HepG2 (cell line): ENCODE data around the gene ADIPOR2. TPM values are rescaled to one million over a fixed set of nuclear protein-coding genes. Genes with fewer than 3 reads are reported as not detected.
A peak's percentile ranks its signal among the peaks of the same experiment; 100 is the strongest.

Experiments used
- ERF ChIP-seq: IDR thresholded peaks from 2 replicates; pipeline ENCODE4 v1.6.1; 2018; ENCODE audit warnings: missing biosample characterization, missing genetic modification reagents
- FOXM1 ChIP-seq: sonication (generic); formaldehyde crosslinking; IDR thresholded peaks from 2 replicates; pipeline ENCODE4 v1.5.0; 2020; ENCODE audit warnings: missing genetic modification reagents
- HDAC1 ChIP-seq: sonication (generic); formaldehyde crosslinking; IDR thresholded peaks from 2 replicates; pipeline ENCODE4 v1.5.1; 2020; ENCODE audit warnings: mild to moderate bottlenecking, missing genetic modification reagents
- HOXA3 ChIP-seq: sonication (generic); formaldehyde crosslinking; IDR thresholded peaks from 2 replicates; pipeline ENCODE4 v1.5.0; 2020; ENCODE audit warnings: missing genetic modification reagents
- NR2C2 ChIP-seq: sonication (generic); formaldehyde crosslinking; IDR thresholded peaks from 2 replicates; pipeline ENCODE4 v1.4.0; 2020; ENCODE audit warnings: missing genetic modification reagents, mild to moderate bottlenecking, moderate library complexity, borderline replicate concordance
- RBFOX2 ChIP-seq: fragments of 200-400 bp; formaldehyde crosslinking; IDR thresholded peaks from 2 replicates; pipeline ENCODE4 v1.6.1; 2017; ENCODE audit warnings: low read depth, mild to moderate bottlenecking, low read length
- SAP130 ChIP-seq: IDR thresholded peaks from 2 replicates; pipeline ENCODE4 v1.6.1; 2016; ENCODE audit warnings: low read depth
- ZBTB7B ChIP-seq: sonication (generic); formaldehyde crosslinking; IDR thresholded peaks from 2 replicates; pipeline ENCODE4 v1.4.0; 2020; ENCODE audit warnings: missing genetic modification reagents
- ZEB1 ChIP-seq: IDR thresholded peaks from 2 replicates; pipeline ENCODE4 v1.6.1; 2012; ENCODE audit warnings: mild to moderate bottlenecking, low read depth, inconsistent platforms; ENCODE audit not compliant: insufficient replicate concordance
- ZFX ChIP-seq: sonication (generic); formaldehyde crosslinking; IDR thresholded peaks from 2 replicates; pipeline ENCODE4 v1.4.0; 2020; ENCODE audit warnings: mild to moderate bottlenecking, low read depth, missing genetic modification reagents, moderate library complexity
- ZKSCAN5 ChIP-seq: sonication (generic); formaldehyde crosslinking; IDR thresholded peaks from 2 replicates; pipeline ENCODE4 v1.5.1; 2020; ENCODE audit warnings: mild to moderate bottlenecking, missing genetic modification reagents
- ZNF224 ChIP-seq: sonication (generic); formaldehyde crosslinking; IDR thresholded peaks from 2 replicates; pipeline ENCODE4 v1.5.0; 2020; ENCODE audit warnings: mild to moderate bottlenecking, missing genetic modification reagents
- ZNF44 ChIP-seq: sonication (generic); formaldehyde crosslinking; IDR thresholded peaks from 2 replicates; pipeline ENCODE4 v1.5.1; 2020; ENCODE audit warnings: mild to moderate bottlenecking, missing genetic modification reagents
- ZSCAN25 ChIP-seq: sonication (generic); formaldehyde crosslinking; IDR thresholded peaks from 2 replicates; pipeline ENCODE4 v1.8.0; 2022; ENCODE audit warnings: mild to moderate bottlenecking, missing genetic modification reagents
- polyA plus RNA-seq, 8 experiments: library from polyadenylated mRNA; depleted of rRNA in 3 of 8; stranded (reverse) in 7 of 8; unstranded in 1 of 8; fragments of >200 nt; fragmentation: Illumina TruSeq in 4 of 8; extraction: Trizol in 4 of 8; gene quantifications; 2 replicates each; pipeline versions ENCODE4 v1.2.1 to v1.2.3, GENCODE V29; 2011 to 2016; ENCODE audit warnings: low read depth in 4 of 8, missing spikeins in 1 of 8, mixed read lengths in 1 of 8; ENCODE audit not compliant: insufficient read depth in 1 of 8
- total RNA-seq, 5 experiments: library from RNA; depleted of rRNA; stranded (reverse); fragments of >200 nt; fragmentation: Illumina TruSeq; extraction: Trizol; gene quantifications; 2 replicates each; pipeline ENCODE4 v1.2.3, GENCODE V29; 2016; ENCODE audit warnings: low read depth in 1 of 5
- TF ChIP-seq, protein P1 (sequence below): conservative IDR thresholded peaks from 2 replicates; pipeline ENCODE4 v1.6.1; 2018; ENCODE audit warnings: missing genetic modification reagents
- TF ChIP-seq, protein P2 (sequence below): sonication (generic); formaldehyde crosslinking; IDR thresholded peaks from 2 replicates; pipeline ENCODE4 v1.4.0; 2020; ENCODE audit warnings: missing genetic modification reagents
- TF ChIP-seq, protein P3 (sequence below): IDR thresholded peaks from 2 replicates; pipeline ENCODE4 v1.6.1; 2016; ENCODE audit warnings: missing genetic modification reagents, missing compliant biosample characterization
- TF ChIP-seq, protein P4 (sequence below): sonication (generic); formaldehyde crosslinking; conservative IDR thresholded peaks from 2 replicates; pipeline ENCODE4 v1.4.0; 2020; ENCODE audit warnings: mild to moderate bottlenecking, missing genetic modification reagents, moderate library complexity
- TF ChIP-seq, protein P5 (sequence below): sonication (generic); formaldehyde crosslinking; IDR thresholded peaks from 2 replicates; pipeline ENCODE4 v1.5.0; 2020; ENCODE audit warnings: mild to moderate bottlenecking, missing genetic modification reagents

Gene ADIPOR2
- total and polyA plus RNA-seq, 2 of the 13 experiments (the other 11 are each of a cell fraction or from before 2014, with no cell fraction given): 35.2 to 52.2 TPM

DNA sequence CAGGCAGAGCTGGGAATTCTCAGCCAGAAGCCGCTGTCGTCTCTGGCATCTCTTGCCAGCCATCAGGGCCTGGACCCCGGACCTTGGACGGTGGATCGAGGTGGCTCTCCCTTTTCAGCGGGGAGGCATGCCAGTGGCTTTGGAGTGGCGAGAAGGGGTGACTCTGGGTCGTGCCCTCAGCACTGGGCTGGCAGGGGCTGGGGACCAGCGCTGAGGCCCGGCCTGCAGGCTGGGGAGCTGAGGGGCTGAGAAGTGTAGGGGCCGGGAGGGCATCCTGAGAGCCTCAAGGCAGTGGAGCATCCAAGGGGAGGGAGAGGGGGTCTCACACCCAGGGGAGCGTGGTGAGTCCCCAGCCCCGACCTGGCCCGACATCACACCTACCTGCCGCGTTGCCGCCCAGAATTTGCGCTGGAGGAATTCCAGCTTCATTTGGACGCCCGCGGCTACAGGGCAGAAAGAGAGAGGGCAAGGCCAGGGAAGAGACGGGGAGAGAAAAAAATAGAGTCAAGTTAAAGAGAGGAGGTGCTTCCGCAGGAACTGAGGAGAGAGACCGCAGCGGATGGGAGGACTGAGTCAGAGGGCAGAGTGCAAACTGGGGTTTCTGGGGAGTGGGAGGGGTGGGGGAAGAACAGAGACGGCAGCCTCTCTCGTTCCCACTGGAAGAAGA is 120.5 kb downstream of the ADIPOR2 start (continued):
- TF ChIP-seq, protein P1, sequence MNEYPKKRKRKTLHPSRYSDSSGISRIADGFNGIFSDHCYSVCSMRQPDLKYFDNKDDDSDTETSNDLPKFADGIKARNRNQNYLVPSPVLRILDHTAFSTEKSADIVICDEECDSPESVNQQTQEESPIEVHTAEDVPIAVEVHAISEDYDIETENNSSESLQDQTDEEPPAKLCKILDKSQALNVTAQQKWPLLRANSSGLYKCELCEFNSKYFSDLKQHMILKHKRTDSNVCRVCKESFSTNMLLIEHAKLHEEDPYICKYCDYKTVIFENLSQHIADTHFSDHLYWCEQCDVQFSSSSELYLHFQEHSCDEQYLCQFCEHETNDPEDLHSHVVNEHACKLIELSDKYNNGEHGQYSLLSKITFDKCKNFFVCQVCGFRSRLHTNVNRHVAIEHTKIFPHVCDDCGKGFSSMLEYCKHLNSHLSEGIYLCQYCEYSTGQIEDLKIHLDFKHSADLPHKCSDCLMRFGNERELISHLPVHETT: 0 out of 2 replicates have a peak, but pooled peaks have one; percentile 22
- TF ChIP-seq NR2C2 (CRISPR knock-in tag): peak; percentile 69
- peak; percentile 86 for TF ChIP-seq RBFOX2
- TF ChIP-seq SAP130 (CRISPR knock-in tag): peak; percentile 75
- peak; percentile 9; the same call in 1 of the 2 replicates for TF ChIP-seq HOXA3 (CRISPR knock-in tag)
- TF ChIP-seq ZSCAN25 (CRISPR knock-in tag): peak; percentile 28; the same call in 1 of the 2 replicates
- TF ChIP-seq ZFX: 0 out of 2 replicates have a peak, but pooled peaks have one; percentile 55
- TF ChIP-seq, protein P2, sequence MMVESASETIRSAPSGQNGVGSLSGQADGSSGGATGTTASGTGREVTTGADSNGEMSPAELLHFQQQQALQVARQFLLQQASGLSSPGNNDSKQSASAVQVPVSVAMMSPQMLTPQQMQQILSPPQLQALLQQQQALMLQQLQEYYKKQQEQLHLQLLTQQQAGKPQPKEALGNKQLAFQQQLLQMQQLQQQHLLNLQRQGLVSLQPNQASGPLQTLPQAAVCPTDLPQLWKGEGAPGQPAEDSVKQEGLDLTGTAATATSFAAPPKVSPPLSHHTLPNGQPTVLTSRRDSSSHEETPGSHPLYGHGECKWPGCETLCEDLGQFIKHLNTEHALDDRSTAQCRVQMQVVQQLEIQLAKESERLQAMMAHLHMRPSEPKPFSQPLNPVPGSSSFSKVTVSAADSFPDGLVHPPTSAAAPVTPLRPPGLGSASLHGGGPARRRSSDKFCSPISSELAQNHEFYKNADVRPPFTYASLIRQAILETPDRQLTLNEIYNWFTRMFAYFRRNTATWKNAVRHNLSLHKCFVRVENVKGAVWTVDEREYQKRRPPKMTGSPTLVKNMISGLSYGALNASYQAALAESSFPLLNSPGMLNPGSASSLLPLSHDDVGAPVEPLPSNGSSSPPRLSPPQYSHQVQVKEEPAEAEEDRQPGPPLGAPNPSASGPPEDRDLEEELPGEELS: peak; percentile 42; the same call in 1 of the 2 replicates
- TF ChIP-seq, protein P3, sequence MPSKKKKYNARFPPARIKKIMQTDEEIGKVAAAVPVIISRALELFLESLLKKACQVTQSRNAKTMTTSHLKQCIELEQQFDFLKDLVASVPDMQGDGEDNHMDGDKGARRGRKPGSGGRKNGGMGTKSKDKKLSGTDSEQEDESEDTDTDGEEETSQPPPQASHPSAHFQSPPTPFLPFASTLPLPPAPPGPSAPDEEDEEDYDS (CRISPR knock-in tag): peak; percentile 71
- no peak for TF ChIP-seq ZNF224 (CRISPR knock-in tag)
- TF ChIP-seq, protein P4, sequence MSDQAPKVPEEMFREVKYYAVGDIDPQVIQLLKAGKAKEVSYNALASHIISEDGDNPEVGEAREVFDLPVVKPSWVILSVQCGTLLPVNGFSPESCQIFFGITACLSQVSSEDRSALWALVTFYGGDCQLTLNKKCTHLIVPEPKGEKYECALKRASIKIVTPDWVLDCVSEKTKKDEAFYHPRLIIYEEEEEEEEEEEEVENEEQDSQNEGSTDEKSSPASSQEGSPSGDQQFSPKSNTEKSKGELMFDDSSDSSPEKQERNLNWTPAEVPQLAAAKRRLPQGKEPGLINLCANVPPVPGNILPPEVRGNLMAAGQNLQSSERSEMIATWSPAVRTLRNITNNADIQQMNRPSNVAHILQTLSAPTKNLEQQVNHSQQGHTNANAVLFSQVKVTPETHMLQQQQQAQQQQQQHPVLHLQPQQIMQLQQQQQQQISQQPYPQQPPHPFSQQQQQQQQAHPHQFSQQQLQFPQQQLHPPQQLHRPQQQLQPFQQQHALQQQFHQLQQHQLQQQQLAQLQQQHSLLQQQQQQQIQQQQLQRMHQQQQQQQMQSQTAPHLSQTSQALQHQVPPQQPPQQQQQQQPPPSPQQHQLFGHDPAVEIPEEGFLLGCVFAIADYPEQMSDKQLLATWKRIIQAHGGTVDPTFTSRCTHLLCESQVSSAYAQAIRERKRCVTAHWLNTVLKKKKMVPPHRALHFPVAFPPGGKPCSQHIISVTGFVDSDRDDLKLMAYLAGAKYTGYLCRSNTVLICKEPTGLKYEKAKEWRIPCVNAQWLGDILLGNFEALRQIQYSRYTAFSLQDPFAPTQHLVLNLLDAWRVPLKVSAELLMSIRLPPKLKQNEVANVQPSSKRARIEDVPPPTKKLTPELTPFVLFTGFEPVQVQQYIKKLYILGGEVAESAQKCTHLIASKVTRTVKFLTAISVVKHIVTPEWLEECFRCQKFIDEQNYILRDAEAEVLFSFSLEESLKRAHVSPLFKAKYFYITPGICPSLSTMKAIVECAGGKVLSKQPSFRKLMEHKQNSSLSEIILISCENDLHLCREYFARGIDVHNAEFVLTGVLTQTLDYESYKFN (CRISPR knock-in tag): peak; percentile 77
- no peak for TF ChIP-seq ZEB1
- TF ChIP-seq ZNF44 (CRISPR knock-in tag): 0 out of 2 replicates have a peak, but pooled peaks have one; percentile 70
- TF ChIP-seq ZBTB7B: peak; percentile 49; the same call in 1 of the 2 replicates
- no peak; the same call in none of the 2 replicates for TF ChIP-seq ERF
- peak; percentile 6; the same call in 1 of the 2 replicates for TF ChIP-seq HDAC1 (CRISPR knock-in tag)
- TF ChIP-seq ZKSCAN5 (CRISPR knock-in tag): no peak
- TF ChIP-seq, protein P5, sequence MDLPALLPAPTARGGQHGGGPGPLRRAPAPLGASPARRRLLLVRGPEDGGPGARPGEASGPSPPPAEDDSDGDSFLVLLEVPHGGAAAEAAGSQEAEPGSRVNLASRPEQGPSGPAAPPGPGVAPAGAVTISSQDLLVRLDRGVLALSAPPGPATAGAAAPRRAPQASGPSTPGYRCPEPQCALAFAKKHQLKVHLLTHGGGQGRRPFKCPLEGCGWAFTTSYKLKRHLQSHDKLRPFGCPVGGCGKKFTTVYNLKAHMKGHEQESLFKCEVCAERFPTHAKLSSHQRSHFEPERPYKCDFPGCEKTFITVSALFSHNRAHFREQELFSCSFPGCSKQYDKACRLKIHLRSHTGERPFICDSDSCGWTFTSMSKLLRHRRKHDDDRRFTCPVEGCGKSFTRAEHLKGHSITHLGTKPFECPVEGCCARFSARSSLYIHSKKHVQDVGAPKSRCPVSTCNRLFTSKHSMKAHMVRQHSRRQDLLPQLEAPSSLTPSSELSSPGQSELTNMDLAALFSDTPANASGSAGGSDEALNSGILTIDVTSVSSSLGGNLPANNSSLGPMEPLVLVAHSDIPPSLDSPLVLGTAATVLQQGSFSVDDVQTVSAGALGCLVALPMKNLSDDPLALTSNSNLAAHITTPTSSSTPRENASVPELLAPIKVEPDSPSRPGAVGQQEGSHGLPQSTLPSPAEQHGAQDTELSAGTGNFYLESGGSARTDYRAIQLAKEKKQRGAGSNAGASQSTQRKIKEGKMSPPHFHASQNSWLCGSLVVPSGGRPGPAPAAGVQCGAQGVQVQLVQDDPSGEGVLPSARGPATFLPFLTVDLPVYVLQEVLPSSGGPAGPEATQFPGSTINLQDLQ: no peak
- no peak for TF ChIP-seq FOXM1 (CRISPR knock-in tag)
